ENCODE data around the gene LIAS.

DNA sequence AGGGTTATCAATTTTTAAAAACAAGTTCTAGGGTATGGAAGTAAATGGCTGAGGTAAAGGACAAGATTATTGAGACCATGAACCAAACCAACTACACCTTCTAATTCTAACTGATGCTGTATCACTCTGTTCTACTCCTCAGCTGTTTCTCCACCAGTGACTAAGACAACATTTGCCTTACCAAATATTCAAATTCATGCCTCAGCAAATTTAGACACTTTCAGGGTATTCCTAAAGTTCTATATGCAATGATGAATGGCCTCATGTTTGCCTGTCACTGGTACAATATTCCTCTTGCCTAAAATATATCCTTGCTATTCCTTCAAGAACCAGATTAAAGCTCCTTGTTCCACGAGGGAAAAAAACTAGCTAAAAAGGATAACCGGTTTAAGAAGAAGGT, 5.1 kb upstream of the LIAS start:
- TF ChIP-seq, protein P1, sequence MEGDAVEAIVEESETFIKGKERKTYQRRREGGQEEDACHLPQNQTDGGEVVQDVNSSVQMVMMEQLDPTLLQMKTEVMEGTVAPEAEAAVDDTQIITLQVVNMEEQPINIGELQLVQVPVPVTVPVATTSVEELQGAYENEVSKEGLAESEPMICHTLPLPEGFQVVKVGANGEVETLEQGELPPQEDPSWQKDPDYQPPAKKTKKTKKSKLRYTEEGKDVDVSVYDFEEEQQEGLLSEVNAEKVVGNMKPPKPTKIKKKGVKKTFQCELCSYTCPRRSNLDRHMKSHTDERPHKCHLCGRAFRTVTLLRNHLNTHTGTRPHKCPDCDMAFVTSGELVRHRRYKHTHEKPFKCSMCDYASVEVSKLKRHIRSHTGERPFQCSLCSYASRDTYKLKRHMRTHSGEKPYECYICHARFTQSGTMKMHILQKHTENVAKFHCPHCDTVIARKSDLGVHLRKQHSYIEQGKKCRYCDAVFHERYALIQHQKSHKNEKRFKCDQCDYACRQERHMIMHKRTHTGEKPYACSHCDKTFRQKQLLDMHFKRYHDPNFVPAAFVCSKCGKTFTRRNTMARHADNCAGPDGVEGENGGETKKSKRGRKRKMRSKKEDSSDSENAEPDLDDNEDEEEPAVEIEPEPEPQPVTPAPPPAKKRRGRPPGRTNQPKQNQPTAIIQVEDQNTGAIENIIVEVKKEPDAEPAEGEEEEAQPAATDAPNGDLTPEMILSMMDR (IDR thresholded peaks at IDR 0.05; ENCODE audit: insufficient read depth, low read depth, low read length): no peak
- no peak for TF ChIP-seq EZH2 (IDR thresholded peaks at IDR 0.05; ENCODE audit: insufficient read depth, low read length)

Measured in astrocyte (in vitro differentiated cells and primary cell).